HEK293 (cell line): ENCODE results near the gene CEP55.
A peak's percentile ranks its signal among the peaks of the same experiment; 100 is the strongest.

ENCODE experiments used
- CTCF ChIA-PET: fragments of 350-600 bp; formaldehyde crosslinking; extraction: SDS; loops from one replicate; lab custom pipeline; 2021; ENCODE audit warnings: antibody characterized with exemption; lab: Yijun Ruan, JAX
- POLR2A ChIA-PET: fragments of 300-600 bp; formaldehyde crosslinking; extraction: SDS; loops from one replicate; lab custom pipeline; 2020; ENCODE audit warnings: antibody characterized with exemption, inconsistent platforms; lab: Yijun Ruan, JAX
- H3K27ac ChIP-seq: fragments of 200-500 bp; sonication (Bioruptor generic); 2 replicates; pipeline ENCODE4 v1.5.1; 2014; ENCODE audit warnings: low read depth, low read length, control low read depth, inconsistent platforms; ENCODE audit errors: extremely low read depth
- H3K36me3 ChIP-seq, 2 experiments: fragments of 200-500 bp in 1 of 2; sonication (Bioruptor generic) in 1 of 2; 1 replicate in 1 of 2; 2 replicates in 1 of 2; pipeline ENCODE4 v1.5.1; 2014 to 2017; ENCODE audit warnings: inconsistent platforms in 2 of 2, low read length in 2 of 2; ENCODE audit not compliant: control insufficient read depth in 2 of 2, insufficient read depth in 1 of 2
- H3K4me1 ChIP-seq: fragments of 200-500 bp; sonication (Bioruptor generic); 2 replicates; pipeline ENCODE4 v1.5.1; 2014; ENCODE audit warnings: mild to moderate bottlenecking, low read length, inconsistent platforms; ENCODE audit not compliant: control insufficient read depth, insufficient read depth
- H3K4me3 ChIP-seq: 2 replicates; pipeline ENCODE4 v1.5.1; 2011; ENCODE audit warnings: low read depth, mild to moderate bottlenecking, control low read depth, low read length, moderate library complexity
- H3K9me3 ChIP-seq: fragments of 200-500 bp; sonication (Bioruptor generic); 2 replicates; pipeline ENCODE4 v1.5.1; 2014; ENCODE audit warnings: low read depth, low read length, inconsistent platforms; ENCODE audit not compliant: control insufficient read depth, insufficient read depth
- GLI4 ChIP-seq: fragments of 450-650 bp; formaldehyde crosslinking; IDR thresholded peaks from 2 replicates; pipeline ENCODE4 v1.5.1; 2016; ENCODE audit warnings: missing biosample characterization, missing genetic modification characterization
- IKZF3 ChIP-seq: fragments of 450-650 bp; IDR thresholded peaks from 2 replicates; pipeline ENCODE4 v1.5.0; 2018; ENCODE audit warnings: missing biosample characterization, mild to moderate bottlenecking, missing genetic modification characterization, moderate library complexity
- PRDM1 ChIP-seq: fragments of 450-650 bp; formaldehyde crosslinking; IDR thresholded peaks from 2 replicates; pipeline ENCODE4; 2016; ENCODE audit warnings: missing biosample characterization, missing genetic modification characterization
- SALL2 ChIP-seq: fragments of 450-650 bp; formaldehyde crosslinking; IDR thresholded peaks from 2 replicates; pipeline ENCODE4 v1.5.0; 2017; ENCODE audit warnings: missing biosample characterization, mild to moderate bottlenecking, missing genetic modification characterization, borderline replicate concordance
- SP2 ChIP-seq: fragments of 450-650 bp; formaldehyde crosslinking; IDR thresholded peaks from 2 replicates; pipeline ENCODE4 v1.5.1; 2016; ENCODE audit warnings: missing biosample characterization, missing genetic modification characterization
- ZFHX2 ChIP-seq: fragments of 450-650 bp; formaldehyde crosslinking; conservative IDR thresholded peaks from 2 replicates; pipeline ENCODE4 v1.5.1; 2016; ENCODE audit warnings: missing biosample characterization, missing genetic modification characterization
- ZFP3 ChIP-seq: fragments of 450-650 bp; formaldehyde crosslinking; IDR thresholded peaks from 2 replicates; pipeline ENCODE4 v1.5.1; 2016; ENCODE audit warnings: low read depth, missing biosample characterization, missing genetic modification characterization
- ZFP37 ChIP-seq: fragments of 450-650 bp; formaldehyde crosslinking; IDR thresholded peaks from 2 replicates; pipeline ENCODE4 v1.5.1; 2016; ENCODE audit warnings: missing biosample characterization, missing genetic modification characterization
- ZNF133 ChIP-seq: fragments of 450-650 bp; formaldehyde crosslinking; IDR thresholded peaks from 2 replicates; pipeline ENCODE4 v1.5.1; 2016; ENCODE audit warnings: missing biosample characterization, missing genetic modification characterization
- ZNF157 ChIP-seq: fragments of 450-650 bp; formaldehyde crosslinking; IDR thresholded peaks from 2 replicates; pipeline ENCODE4 v1.5.1; 2016; ENCODE audit warnings: missing biosample characterization, missing genetic modification characterization
- ZNF175 ChIP-seq: fragments of 450-650 bp; formaldehyde crosslinking; IDR thresholded peaks from 2 replicates; pipeline ENCODE4 v1.5.1; 2016; ENCODE audit warnings: missing biosample characterization, missing genetic modification characterization
- ZNF266 ChIP-seq: fragments of 450-650 bp; formaldehyde crosslinking; IDR thresholded peaks from 2 replicates; pipeline ENCODE4 v1.5.1; 2016; ENCODE audit warnings: missing biosample characterization, missing genetic modification characterization, low read depth
- ZNF311 ChIP-seq: fragments of 450-650 bp; formaldehyde crosslinking; IDR thresholded peaks from 2 replicates; pipeline ENCODE4 v1.5.1; 2017; ENCODE audit warnings: missing biosample characterization, missing genetic modification characterization, borderline replicate concordance
- ZNF398 ChIP-seq: fragments of 450-650 bp; formaldehyde crosslinking; IDR thresholded peaks from 2 replicates; pipeline ENCODE4 v1.5.1; 2017; ENCODE audit warnings: missing biosample characterization, missing genetic modification characterization
- ZNF629 ChIP-seq: fragments of 450-650 bp; formaldehyde crosslinking; IDR thresholded peaks from 2 replicates; pipeline ENCODE4 v1.5.1; 2017; ENCODE audit warnings: missing biosample characterization, missing genetic modification characterization
- ZNF639 ChIP-seq: fragments of 450-650 bp; formaldehyde crosslinking; IDR thresholded peaks from 2 replicates; pipeline ENCODE4 v1.5.1; 2016; ENCODE audit warnings: missing biosample characterization, missing genetic modification characterization
- ZNF707 ChIP-seq: fragments of 450-650 bp; formaldehyde crosslinking; IDR thresholded peaks from 2 replicates; pipeline ENCODE4 v1.5.1; 2016; ENCODE audit warnings: missing biosample characterization, missing genetic modification characterization
- ZNF785 ChIP-seq: fragments of 450-650 bp; formaldehyde crosslinking; IDR thresholded peaks from 2 replicates; pipeline ENCODE4 v1.5.1; 2016; ENCODE audit warnings: missing biosample characterization, missing genetic modification characterization
- ZNF837 ChIP-seq: fragments of 450-650 bp; formaldehyde crosslinking; IDR thresholded peaks from 2 replicates; pipeline ENCODE4 v1.5.1; 2016; ENCODE audit warnings: missing biosample characterization, missing genetic modification characterization
- ZSCAN4 ChIP-seq: fragments of 450-650 bp; formaldehyde crosslinking; IDR thresholded peaks from 2 replicates; pipeline ENCODE4 v1.5.1; 2017; ENCODE audit warnings: missing biosample characterization, missing genetic modification characterization

Gene CEP55

GRCh38 chr10:93552780-93553179, 56.4 kb downstream of the CEP55 start:
- CTCF ChIA-PET: interaction anchor here (0.7 to 4.4 kb wide), 7 partner anchors 10 to 158 kb away, joined by 3 to 110 read pairs (median 3); no protein-coding TSS in a partner anchor
- Histone ChIP-seq H3K4me3 (no peak overlapping the region), H3K27ac (no peak overlapping the region), H3K9me3 (no peaks in the 10 kb centered on the region), H3K4me1 (no peaks in the 10 kb centered on the region), H3K36me3 (no peaks in the 10 kb centered on the region)
- TF ChIP-seq ZNF398 (tag by site-specific recombination) (no peak), ZNF629 (tag by site-specific recombination) (no peak)
- POLR2A ChIA-PET: no interaction called here

GRCh38 chr10:93553482-93554315, 57.3 kb downstream of the CEP55 start:
- Histone ChIP-seq H3K27ac (no peak overlapping the region), H3K9me3 (no peaks in the 10 kb centered on the region), H3K4me1 (no peaks in the 10 kb centered on the region), H3K4me3 (no peak overlapping the region), H3K36me3 (no peaks in the 10 kb centered on the region)
- ChIA-PET CTCF (interaction anchor here (0.5 to 4.4 kb wide), 21 partner anchors 8 to 262 kb away, joined by 3 to 110 read pairs (median 4); partner anchors contain the start of gene MYOF), POLR2A (no interaction called here)
- TF ChIP-seq ZNF175 (tag by site-specific recombination) (no peak), ZFP37 (tag by site-specific recombination) (no peak), PRDM1 (tag by site-specific recombination) (peak; percentile 91), SP2 (no peak), ZFHX2 (0 out of 2 replicates have a peak, but pooled peaks have one; percentile 35), ZSCAN4 (0 out of 2 replicates have a peak, but pooled peaks have one; percentile 43)

- POLR2A ChIA-PET: interaction anchor here (0.9 to 1.0 kb wide), 2 partner anchors 126 to 148 kb away, joined by 3 read pairs; partner anchors contain the start of gene FRA10AC1
- Histone ChIP-seq H3K9me3 (no peaks in the 10 kb centered on the region), H3K36me3 (no peaks in the 10 kb centered on the region), H3K4me3 (no peak overlapping the region)
- CTCF ChIA-PET: interaction anchor here (0.5 to 4.4 kb wide), 36 partner anchors 9 to 481 kb away, joined by 3 to 110 read pairs (median 4); partner anchors contain the start of genes CYP26A1 and MYOF
- TF ChIP-seq ZNF157 (tag by site-specific recombination): no peak
- no peak for TF ChIP-seq ZNF133
- no peak for TF ChIP-seq ZFP3 (tag by site-specific recombination)
- TF ChIP-seq ZNF639 (tag by site-specific recombination): no peak
- no peak for TF ChIP-seq ZNF837 (tag by site-specific recombination)
- no peak for TF ChIP-seq ZNF311
- no peak for TF ChIP-seq GLI4
- TF ChIP-seq ZNF266: no peak
- TF ChIP-seq ZNF785: no peak
- no peak for TF ChIP-seq IKZF3 (tag by site-specific recombination)
- TF ChIP-seq ZNF707 (tag by site-specific recombination): no peak
- no peak for TF ChIP-seq SALL2 (tag by site-specific recombination)
- TF ChIP-seq, all 188 proteins: peak for 0
- H3K27ac ChIP-seq: no peak overlapping the region
- no peaks in the 10 kb centered on the region for H3K4me1 ChIP-seq
Measured at GRCh38 chr10:93554316-93554663, 57.9 kb downstream of the CEP55 start.
